GM23338 (cell line): ENCODE data around the gene MAN1C1.

Experiments
- CREB1 ChIP-seq: fragments of 250-450 bp; sonication (Bioruptor Pico); IDR thresholded peaks from 2 replicates; pipeline ENCODE4 v1.5.0; 2020; ENCODE audit warnings: low read depth, mild to moderate bottlenecking, moderate library complexity
- EZH2 ChIP-seq: fragments of 200-600 bp; sonication (generic); IDR thresholded peaks from one replicate; pipeline ENCODE4 v1.8.0; 2017; ENCODE audit warnings: antibody characterized with exemption, mild to moderate bottlenecking, low read depth; ENCODE audit not compliant: unreplicated experiment
- EZH2phosphoT487 ChIP-seq: fragments of 200-600 bp; sonication (generic); IDR thresholded peaks from one replicate; pipeline ENCODE4 v1.8.1; 2018; ENCODE audit warnings: antibody characterized with exemption; ENCODE audit not compliant: unreplicated experiment
- JUNB ChIP-seq: IDR thresholded peaks from one replicate; pipeline ENCODE4 v1.6.1; 2016; ENCODE audit warnings: antibody characterized with exemption; ENCODE audit not compliant: unreplicated experiment
- NANOG ChIP-seq: IDR thresholded peaks from 2 replicates; pipeline ENCODE4 v1.6.1; 2016; ENCODE audit warnings: antibody characterized with exemption, borderline replicate concordance
- POLR2AphosphoS5 ChIP-seq: IDR thresholded peaks from 2 replicates; pipeline ENCODE4 v1.6.1; 2016; ENCODE audit warnings: antibody characterized with exemption, low read depth
- TF ChIP-seq, protein P1 (sequence below): IDR thresholded peaks from one replicate; pipeline ENCODE4 v1.6.1; 2018; ENCODE audit warnings: antibody characterized with exemption; ENCODE audit not compliant: unreplicated experiment
- TF ChIP-seq, protein P2 (sequence below), 2 experiments: fragments of 200-600 bp in 1 of 2; sonication (generic) in 1 of 2; conservative IDR thresholded peaks; 2 replicates each; pipeline versions ENCODE4 v1.5.1 to v1.6.1; 2016 to 2017; ENCODE audit warnings: antibody characterized with exemption in 2 of 2, low read depth in 2 of 2, mild to moderate bottlenecking in 2 of 2, moderate library complexity in 1 of 2

GRCh38 chr1:25815208-25816111, 198.9 kb downstream of the MAN1C1 start:
- TF ChIP-seq POLR2AphosphoS5 (no peak), CREB1 (CRISPR knock-in tag) (no peak), EZH2 (no peak), NANOG (no peak), EZH2phosphoT487 (no peak), JUNB (no peak)
- TF ChIP-seq, protein P1, sequence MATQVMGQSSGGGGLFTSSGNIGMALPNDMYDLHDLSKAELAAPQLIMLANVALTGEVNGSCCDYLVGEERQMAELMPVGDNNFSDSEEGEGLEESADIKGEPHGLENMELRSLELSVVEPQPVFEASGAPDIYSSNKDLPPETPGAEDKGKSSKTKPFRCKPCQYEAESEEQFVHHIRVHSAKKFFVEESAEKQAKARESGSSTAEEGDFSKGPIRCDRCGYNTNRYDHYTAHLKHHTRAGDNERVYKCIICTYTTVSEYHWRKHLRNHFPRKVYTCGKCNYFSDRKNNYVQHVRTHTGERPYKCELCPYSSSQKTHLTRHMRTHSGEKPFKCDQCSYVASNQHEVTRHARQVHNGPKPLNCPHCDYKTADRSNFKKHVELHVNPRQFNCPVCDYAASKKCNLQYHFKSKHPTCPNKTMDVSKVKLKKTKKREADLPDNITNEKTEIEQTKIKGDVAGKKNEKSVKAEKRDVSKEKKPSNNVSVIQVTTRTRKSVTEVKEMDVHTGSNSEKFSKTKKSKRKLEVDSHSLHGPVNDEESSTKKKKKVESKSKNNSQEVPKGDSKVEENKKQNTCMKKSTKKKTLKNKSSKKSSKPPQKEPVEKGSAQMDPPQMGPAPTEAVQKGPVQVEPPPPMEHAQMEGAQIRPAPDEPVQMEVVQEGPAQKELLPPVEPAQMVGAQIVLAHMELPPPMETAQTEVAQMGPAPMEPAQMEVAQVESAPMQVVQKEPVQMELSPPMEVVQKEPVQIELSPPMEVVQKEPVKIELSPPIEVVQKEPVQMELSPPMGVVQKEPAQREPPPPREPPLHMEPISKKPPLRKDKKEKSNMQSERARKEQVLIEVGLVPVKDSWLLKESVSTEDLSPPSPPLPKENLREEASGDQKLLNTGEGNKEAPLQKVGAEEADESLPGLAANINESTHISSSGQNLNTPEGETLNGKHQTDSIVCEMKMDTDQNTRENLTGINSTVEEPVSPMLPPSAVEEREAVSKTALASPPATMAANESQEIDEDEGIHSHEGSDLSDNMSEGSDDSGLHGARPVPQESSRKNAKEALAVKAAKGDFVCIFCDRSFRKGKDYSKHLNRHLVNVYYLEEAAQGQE = no peak
- TF ChIP-seq, protein P2, sequence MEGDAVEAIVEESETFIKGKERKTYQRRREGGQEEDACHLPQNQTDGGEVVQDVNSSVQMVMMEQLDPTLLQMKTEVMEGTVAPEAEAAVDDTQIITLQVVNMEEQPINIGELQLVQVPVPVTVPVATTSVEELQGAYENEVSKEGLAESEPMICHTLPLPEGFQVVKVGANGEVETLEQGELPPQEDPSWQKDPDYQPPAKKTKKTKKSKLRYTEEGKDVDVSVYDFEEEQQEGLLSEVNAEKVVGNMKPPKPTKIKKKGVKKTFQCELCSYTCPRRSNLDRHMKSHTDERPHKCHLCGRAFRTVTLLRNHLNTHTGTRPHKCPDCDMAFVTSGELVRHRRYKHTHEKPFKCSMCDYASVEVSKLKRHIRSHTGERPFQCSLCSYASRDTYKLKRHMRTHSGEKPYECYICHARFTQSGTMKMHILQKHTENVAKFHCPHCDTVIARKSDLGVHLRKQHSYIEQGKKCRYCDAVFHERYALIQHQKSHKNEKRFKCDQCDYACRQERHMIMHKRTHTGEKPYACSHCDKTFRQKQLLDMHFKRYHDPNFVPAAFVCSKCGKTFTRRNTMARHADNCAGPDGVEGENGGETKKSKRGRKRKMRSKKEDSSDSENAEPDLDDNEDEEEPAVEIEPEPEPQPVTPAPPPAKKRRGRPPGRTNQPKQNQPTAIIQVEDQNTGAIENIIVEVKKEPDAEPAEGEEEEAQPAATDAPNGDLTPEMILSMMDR (conservative IDR thresholded peaks at IDR 0.05; ENCODE audit: low read depth in 2 of 2) = no peak
